DMS153 treated with DMSO at 0.1 percent for 48 hours (cell line): ENCODE results near the gene DNAH8.
"Not testable (repeated sequence)": the region's sequence is repeated elsewhere in the genome, so short reads cannot be mapped to it uniquely, and the experiment has no call there.

ENCODE experiments used
- DNase-seq: peaks from one replicate; lab custom pipeline; 2025; ENCODE audit not compliant: unreplicated experiment; lab: John Stamatoyannopoulos, UW

Gene DNAH8

DNA sequence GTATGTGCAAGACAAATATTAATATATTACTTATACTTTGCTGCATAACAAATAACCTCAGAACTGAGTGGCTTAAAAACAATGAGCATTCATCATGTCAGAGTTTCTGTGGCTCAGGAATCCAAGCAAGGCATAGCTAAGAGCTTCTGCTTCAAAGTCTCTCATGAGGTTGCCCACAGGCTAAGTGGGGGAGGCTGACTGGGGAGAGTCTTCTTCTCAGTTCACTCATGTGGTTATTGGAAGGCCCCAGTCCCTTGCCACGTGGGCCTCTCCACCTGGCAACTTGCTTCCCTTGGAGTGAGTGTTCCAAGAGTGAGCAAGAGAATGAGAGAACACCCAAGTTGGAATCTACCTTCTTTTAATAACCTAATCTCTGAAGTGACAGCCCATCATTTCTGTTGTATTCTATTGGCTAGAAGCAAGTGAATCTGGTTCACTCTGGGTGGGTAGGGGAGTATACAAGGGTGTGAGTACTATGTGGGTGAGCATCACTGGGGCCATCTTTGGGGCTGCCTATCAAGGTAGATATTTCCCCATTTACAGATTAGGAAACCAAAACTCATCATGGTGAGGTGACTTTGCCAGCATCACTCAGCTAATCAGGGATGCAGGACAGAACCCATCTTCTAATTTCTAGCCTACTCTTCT lies 36.0 kb downstream of the DNAH8 start:
- no peak for DNase-seq

DNA sequence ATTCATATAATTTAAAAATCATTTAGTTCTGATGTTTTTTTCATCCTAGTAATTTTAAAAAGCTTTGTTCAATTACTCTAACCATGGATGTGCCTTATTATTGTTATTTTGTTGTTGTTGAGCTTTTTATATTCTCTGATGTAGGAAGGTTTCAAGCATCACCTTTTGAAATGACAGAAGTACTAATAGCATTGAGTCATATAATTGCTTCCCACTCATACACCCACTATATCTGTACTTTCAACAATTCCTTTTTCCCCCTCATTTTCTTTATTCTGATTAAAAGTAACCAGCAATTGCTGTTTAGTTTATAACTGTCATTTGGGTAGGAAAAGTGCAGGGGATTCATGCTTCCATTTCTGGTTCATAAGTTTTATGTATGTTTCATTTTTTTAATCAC lies 38.6 kb downstream of the DNAH8 start:
- DNase-seq = no peak

DNA sequence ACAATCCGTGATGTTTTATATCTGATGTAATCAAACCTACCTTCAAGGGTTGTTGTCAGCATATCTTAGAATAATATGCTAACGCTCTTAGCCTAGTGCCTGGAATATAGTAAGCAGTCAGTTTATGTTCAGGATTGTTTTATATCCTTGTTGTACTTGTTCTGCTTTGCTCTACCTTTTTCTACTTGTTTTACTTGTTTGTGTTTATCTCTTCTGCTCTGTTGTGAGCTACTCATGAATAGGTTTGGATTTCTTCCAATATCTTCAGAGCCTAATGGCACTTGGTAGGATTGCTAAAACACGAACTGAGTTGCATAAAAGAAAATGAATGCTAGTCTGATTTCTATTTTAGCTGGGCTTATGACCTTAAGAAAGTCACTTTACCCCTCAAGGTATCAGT lies 40.1 kb downstream of the DNAH8 start:
- DNase-seq = no peak

DNA sequence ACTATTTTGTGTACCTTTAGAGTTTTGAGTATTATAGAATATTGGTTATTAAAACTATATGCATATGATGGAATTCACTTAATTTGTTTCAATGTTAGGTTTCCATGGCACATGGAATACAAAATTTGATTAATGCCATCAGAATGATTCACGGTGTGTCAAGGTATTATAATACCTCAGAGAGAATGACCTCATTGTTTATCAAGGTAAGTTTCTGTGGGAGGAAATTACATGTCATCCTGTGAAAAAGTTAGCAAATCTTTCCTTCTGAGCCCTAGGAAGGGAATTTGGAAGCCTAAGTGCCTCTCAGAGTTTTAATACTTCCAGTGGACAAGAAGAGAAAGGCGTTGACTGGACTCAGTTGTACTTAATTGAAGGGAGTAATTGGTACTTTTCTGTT lies 40.8 kb downstream of the DNAH8 start:
- DNase-seq = no peak

DNA sequence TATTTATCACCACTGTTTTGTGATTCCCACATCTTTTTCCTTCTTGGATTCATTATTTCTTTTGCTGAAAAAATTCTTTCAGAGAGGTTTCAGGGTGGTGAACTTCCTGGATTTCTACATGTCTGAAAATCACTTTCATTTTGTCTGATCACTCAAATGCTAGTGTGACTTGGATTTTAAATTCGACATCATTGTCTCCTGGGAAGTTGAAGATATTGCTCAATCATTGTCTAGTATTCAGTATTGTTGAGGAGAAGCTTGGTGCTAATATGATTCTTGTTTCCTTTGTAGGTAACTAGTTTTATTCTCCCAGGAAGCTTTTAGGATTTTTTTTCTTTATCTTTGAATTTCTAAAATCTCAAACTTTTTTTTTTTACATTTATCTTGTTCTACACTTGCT lies 45.0 kb downstream of the DNAH8 start:
- no peak for DNase-seq

DNA sequence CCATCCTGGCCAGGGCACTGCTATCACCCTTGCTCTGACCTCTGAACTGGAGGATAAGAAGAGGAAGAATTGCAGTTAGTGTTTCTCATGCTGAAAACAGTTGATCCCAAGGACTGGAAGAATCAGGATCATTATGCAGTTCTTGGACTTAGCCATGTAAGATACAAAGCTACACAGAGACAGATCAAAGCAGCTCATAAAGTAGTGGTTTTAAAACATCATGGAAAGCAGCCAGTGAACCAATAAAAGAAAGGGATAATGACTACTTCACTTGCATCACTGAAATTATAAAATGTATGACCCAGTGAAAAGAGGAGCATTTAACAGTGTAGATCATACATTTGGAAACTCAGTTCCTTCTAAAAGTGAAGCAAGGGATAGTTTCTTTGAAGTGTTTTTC lies 47.7 kb downstream of the DNAH8 start:
- DNase-seq = no peak

DNA sequence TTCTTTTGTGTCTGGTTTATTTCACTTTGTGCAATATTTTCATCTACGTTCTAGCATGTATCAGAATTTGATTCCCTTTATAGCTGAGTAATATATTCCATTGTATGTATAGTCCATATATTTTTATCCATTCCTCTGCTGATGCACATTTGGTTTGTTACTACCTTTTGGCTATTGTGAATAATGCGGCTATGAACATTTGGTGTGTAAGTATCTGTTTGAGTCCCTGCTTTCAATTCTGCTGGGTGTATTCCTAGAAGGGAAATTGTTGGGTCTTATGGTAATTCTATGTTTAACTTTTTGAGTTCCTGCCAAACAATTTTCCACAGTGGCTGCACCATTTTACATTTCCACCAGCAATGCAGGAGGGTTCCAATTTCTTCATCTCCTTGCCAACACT lies 52.4 kb downstream of the DNAH8 start:
- DNase-seq = no peak

DNA sequence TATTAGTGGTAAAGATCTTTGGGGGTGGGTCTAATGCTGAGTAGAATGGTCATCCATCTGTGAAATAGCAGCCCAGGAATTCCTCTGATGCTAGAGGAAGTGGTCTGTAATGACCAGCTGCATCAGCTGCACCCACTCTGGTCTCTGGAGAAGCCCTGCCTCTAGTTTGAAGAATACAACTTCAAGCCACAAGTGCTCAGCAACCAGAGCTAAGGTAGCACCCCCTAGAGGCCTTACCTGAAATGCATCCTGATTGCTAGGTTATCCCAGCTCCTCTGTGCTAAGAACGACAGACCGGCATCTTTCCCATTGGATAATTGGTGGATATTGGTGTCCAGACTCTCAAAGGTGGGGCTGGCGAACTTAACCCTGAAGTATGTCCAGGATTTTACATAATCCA lies 58.2 kb downstream of the DNAH8 start:
- DNase-seq = no peak

DNA sequence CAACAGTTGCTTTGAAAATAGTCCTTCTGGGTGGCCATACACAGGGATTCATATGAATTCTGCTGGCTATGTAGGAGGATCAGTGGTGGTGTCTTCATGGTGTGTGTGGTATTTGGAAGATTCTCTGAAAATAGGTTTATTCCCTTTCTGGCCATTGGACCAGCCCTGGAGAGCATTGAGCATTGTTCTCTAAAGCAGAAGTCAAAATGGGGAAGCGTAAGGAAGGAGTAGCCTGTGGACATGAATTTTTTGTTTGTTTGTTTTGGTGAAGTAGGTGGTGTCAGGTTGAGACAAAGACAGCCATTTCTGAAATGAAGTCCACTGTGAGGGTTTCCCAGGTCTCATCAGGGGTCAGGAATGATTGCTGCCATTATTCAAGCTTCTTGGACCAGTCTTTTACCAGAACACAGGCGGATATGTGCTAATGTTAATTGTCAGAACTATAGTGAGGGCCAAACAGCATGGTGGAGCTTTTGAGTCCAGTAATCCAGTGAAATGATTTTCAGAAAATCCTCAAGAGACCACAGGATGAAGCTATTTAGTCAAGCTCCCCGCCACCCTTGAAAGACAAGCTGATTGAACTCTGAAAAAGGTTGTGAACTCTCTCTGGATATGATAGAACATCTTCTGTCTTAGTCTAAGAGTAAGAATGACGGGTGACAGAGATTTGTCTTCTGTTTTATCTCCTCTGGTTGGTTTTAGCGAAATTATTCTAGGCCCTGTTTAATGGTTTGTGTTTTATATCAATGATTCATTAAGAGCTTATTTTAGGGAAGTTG lies 60.0 kb downstream of the DNAH8 start:
- no peak for DNase-seq

DNA sequence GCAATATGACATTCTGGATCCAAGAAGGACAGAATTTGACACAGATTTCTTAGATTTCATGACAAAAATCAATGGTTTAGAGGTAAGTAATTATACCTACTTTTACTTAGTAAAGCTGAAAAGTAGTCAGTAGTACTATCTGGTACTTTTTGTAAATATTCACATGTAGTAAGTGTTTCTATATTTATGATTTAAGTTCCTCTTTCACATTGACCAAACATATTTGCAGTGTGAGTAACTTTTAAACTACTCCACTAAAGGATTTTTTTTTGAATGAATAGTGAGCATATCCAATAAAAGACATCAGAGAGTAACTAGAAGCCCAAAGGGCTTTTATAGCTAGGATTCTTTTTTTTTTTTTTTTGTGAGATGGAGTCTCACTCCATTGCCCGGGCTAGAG lies 60.8 kb downstream of the DNAH8 start:
- no peak for DNase-seq

DNA sequence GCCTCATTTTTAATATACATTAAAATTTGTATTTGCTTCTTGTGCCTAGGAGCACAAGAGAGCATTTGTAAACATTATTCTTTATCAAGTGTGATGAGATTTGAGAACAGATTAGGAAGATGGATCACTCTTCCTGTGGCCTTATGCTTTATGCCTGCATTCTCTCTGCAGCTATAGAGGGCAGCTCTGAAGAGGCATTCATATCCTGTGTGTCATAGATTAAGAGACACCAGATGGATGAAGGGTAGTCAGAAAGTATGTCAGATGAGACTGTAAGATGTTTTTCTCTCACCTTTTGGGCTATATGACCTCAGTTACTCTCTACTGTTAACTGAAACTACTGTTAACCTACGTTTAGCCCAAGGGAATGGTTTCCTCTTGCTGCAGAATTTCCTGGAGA lies 61.4 kb downstream of the DNAH8 start:
- DNase-seq = no peak

DNA sequence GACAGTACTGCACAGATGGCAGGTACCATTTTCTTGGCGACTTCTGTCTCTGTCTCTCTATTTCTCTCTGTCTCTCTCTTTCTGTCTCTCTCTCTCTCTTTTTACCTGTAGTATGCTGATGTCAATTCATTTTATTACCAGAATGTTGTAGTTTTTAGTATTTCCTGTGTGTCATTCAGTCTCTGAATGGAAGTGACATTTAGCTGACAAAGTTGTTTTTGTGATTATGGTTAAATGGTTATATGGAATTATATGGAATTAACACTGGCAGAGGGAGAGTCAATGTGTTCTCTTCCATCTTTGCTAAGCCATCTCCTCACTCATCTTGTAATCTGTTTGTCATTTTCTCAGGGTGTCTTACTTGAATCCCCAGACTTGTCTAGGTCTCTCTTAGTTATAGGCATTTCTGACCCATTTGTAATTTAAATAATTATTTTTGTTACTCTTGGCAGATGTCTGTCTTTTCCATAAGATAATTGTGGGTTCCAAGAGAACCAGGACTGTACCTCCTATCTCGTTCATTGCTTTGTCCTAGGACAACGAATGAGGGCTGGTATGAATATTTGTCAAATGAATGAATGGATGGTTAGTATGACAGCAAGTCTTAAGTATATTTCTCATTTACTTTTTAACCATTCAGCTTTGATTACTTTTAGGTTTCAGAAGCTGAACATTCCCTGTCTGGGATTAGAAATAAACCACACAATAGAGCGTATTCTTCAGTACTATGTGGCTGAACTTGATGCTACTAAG lies 64.4 kb downstream of the DNAH8 start:
- no peak for DNase-seq

DNA sequence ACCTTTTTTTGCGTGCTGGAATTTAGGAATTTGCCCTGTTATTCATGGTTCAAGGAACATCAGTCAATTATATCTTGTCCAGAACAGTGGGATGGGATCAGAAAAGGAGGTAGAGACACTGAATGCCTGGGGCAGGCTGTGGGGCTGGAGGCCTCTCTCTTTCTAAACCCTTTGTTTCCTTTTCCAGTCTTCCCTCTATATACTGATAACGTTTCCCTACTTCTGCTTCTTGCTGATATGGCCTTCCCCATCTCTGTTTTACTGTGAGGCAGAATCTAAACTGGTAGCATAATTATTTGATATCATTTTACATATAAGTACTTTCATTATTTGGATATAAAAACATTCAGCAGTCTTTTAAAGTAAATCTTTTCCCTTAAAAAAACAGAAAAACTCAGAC lies 67.5 kb downstream of the DNAH8 start:
- DNase-seq = no peak

DNA sequence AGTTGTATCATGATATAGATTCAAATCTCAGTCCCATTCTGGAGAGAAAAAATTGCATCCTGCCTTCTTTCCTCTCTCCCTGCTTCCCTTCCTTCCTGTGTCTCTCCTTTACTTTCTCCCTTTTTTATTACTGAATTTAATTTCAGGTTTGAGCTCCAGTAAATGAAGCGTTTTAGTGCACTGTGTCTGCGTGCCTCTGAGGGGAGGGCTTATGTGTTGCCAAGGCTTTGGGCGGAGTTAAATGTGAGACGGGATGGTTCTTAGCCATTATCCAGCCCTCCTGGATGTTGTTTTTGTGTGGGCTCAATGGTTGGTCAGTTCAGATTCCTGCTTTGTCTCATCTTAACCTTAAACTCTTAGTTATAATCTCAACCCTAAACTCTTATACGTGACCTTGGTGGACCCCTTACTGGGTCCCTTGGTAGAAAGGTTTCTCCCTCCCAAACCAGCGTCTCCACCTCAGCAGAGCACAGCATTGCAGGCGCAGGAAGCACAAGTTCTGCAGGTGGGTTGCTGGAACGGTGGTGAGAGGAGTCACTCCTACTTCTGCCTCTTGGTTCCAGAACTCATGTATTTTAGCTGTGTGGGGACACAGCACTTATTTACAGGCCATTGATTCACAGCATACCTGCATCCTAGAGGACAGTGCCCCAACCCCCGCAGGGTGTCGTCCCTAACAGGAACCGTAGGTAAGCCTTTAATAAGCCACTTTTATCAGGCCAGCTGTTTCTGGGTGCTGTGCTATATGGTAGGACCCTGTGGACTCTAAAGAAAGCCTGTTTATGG lies 68.5 kb downstream of the DNAH8 start:
- DNase-seq = no peak

DNA sequence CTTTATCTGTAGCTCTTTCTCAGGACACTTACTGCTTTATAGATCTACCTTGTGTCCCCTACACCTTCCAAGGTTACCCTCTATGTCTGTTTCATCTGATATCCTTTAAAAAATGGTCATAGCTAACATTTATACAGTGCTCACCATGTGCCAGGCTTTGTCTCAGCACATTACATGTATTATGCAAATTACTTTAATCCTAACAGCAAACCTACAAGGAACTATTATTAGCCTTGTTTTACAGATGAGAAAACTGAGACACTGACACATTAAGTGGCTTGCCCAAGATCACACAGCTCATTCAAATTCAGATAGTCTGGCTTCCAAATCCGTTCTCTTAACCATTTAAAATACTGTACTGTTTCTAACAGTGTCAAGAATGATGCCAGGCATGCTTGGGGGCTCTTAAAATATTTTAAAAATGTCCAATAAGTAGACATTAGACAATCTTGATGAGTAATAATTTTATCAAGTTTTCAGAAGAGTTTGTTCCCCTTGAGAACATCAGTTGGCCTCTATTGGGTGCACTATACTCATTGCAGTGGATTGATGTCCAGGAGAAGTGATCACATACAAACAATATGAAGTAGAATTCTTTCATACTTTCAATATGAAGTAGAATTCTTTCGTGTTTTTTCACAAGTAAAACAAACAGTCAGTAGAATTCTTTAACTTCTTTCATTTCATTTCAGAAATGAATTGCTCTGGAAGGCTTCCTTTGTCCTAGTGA lies 69.6 kb downstream of the DNAH8 start:
- no peak for DNase-seq

DNA sequence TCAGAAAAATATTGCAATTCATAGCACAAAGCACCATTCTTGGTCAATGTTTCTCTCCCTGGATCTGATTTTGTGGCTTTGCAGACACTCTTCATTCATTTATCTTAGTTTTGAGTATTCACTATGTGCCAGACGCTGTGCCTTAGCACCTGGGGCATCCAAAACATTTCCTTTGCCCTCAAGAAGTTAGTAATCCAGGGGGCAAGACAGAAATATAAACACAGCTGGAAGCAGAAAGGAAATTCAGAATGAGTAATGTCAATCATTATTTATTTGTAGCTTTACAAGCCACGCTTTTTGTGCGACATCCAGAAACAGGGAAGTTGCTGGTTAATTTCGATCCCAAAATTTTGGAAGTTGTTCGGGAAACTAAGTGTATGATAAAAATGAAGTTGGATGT lies 71.4 kb downstream of the DNAH8 start:
- DNase-seq = no peak

DNA sequence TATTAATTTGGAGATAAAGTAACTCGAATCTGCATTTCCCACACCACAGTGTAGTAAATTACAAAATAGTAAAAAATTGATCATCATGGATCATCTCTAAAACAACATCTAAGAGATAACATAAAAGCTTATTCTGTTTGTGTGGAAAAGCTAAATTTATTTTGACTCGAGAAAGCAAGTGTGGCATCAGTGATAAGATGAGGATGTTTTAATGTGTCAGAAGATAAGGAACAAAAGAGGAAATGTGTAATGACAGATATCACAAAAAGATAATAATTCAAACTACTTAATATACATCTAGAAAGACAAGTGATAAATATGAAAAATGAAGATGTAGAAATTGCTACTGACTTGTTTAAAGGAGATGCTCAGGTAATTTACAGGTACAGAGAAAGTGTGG lies 74.1 kb downstream of the DNAH8 start:
- no peak for DNase-seq

DNA sequence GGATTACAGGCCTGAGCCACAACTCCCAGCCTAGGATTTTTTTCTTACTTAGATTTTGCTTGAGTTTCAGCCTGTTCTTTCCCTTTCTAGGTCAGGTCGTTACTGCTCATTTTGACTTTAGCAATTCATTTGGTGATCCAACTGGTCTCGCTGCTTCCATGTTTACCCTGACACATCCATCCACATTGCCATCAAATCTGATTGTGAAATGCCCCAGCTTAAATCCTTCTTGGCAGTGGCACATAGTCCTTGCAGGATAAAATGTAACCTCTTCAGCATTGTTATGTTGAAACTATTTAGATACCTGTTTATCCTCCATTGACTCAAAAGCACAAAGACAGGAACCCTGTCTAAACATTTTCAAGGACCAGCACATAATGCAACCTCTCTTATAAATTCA lies 77.2 kb downstream of the DNAH8 start:
- DNase-seq = no peak

DNA sequence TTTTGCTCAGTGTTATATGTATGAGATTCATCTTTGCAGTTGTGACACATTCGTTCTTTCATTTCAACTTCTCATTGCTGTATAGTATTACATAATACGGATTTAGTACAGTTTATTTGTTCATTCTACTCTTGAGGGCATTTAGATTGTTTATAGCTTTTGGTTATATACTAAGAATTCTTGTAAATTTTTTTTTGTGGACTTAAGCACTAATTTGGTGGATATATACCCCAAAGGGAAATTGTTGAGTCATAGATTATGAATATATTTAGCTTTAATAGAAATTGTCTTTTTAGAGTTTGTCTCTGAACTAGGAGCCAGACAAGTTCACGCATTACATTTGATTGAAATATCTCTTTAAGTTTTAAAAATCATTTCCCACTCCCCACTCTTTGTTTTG lies 79.6 kb downstream of the DNAH8 start:
- no peak for DNase-seq

DNA sequence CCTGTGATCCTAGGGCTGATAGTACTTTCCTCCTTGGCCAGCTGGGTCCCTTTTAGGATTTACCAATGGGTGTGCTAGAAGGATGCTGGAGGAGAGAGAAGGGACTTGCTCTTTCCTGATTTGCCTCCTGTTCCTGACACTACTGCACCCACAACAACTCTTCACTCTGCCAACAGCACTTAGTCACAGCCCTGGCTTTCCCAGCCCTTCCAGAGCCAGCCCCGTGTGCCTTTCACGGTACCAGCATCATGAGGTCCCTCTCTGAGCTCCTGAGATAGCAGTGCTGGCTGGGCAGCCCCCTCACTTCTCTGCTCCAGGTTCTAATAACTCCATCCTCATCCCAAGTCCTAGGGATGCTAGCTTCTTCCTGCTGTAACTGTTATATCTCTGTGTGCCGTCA lies 80.9 kb downstream of the DNAH8 start:
- DNase-seq = no peak

DNA sequence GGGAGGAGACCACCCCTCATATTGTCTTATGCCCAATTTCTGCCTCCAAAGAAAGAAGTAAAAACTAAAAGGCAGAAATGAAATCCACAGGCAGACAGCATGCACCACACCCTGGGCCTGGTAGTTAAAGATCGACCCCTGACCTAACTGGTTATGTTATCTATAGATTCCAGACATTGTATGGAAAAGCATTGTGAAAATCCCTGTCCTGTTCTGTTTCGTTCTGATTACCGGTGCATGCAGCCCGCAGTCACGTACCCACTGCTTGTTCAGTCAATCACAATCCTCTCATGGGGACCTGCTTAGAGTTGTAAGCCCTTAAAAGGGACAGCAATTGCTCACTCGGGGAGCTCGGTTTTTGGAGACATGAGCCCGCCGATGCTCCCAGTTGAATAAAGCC lies 81.3 kb downstream of the DNAH8 start:
- not testable (repeated sequence) for DNase-seq
